Stomach (tissue), 4 donors: ENCODE results near the gene ITPRID2.

Source experiments
- CTCF ChIP-seq, 7 experiments: fragments of 450-650 bp in 4 of 7; fragments of 200-600 bp in 3 of 7; sonication (generic) in 3 of 7; IDR thresholded peaks; one replicate each; pipeline ENCODE4 v1.5.1; 2016 to 2019; ENCODE audit warnings: antibody characterized with exemption in 7 of 7, control low read depth in 2 of 7, mild to moderate bottlenecking in 1 of 7
- EP300 ChIP-seq: sonication (generic); formaldehyde crosslinking; IDR thresholded peaks from one replicate; pipeline ENCODE4 v1.6.1; 2017; ENCODE audit warnings: antibody characterized with exemption
- POLR2A ChIP-seq, 4 donors: fragments of 450-650 bp; IDR thresholded peaks; one replicate each; pipeline ENCODE4 v1.6.1; 2016; ENCODE audit warnings: antibody characterized with exemption in 4 of 4, control low read depth in 2 of 4, mild to moderate bottlenecking in 1 of 4, moderate library complexity in 1 of 4
- POLR2AphosphoS5 ChIP-seq, 3 donors: sonication (generic); formaldehyde crosslinking; IDR thresholded peaks; one replicate each; pipeline ENCODE4 v1.6.1; 2016; ENCODE audit warnings: antibody characterized with exemption in 3 of 3

- TF ChIP-seq POLR2A (IDR thresholded peaks at IDR 0.05) (no peak), POLR2AphosphoS5 (IDR thresholded peaks at IDR 0.05) (no peak), CTCF (IDR thresholded peaks at IDR 0.05) (no peak), EP300 (no peak)
Measured at GRCh38 chr2:181923121-181923520, 31.6 kb downstream of the ITPRID2 start.
